K562 (cell line): ENCODE data around the gene CCDC167. TPM values are rescaled to one million over a fixed set of nuclear protein-coding genes. Genes with fewer than 3 reads are reported as not detected.

Experiments used
- ATAC-seq: fragments of 200-7000 bp; cut with Tn5 transposase; 3 replicates; pipeline ENCODE4 v1.9.1; 2020; ENCODE audit warnings: moderate library complexity
- BruUV-seq: library from RNA; stranded (reverse); fragments of 400-500 nt; replicated peaks from 2 replicates; lab custom pipeline; 2021; lab: Mats Ljungman, UMichigan
- CTCF ChIA-PET: fragments of 300-600 bp; formaldehyde crosslinking; extraction: SDS; loops from one replicate; lab custom pipeline; 2021; ENCODE audit warnings: low intra/inter-chr PET ratio; lab: Yijun Ruan, JAX
- POLR2A ChIA-PET: fragments of 300-600, 350-650 bp; sonication (Branson Sonifier 250); formaldehyde crosslinking; extraction: SDS; loops from one replicate; lab custom pipeline; 2021; ENCODE audit warnings: antibody characterized with exemption, inconsistent platforms; lab: Yijun Ruan, JAX
- DNase-seq, 4 experiments: peaks; one replicate each; pipeline versions ENCODE4 v3.0.0 to v3.0.0-alpha.2; 2011 to 2018; ENCODE audit warnings: low spot score in 3 of 4, mixed read lengths in 3 of 4; ENCODE audit errors: extremely low read depth in 1 of 4
- FAIRE-seq: peaks from 2 replicates; lab custom pipeline; 2011; peaks lifted over from hg19 to GRCh38; lab: Jason Lieb, UNC
- H2AFZ ChIP-seq: 2 replicates; pipeline ENCODE4 v1.6.0; 2011; ENCODE audit warnings: low read depth, low read length, control low read depth, inconsistent platforms
- H3K27ac ChIP-seq: fragments of 200-600 bp; 3 replicates; pipeline ENCODE4 v1.8.0; 2011; ENCODE audit warnings: low read depth, mild to moderate bottlenecking, control low read depth, inconsistent platforms, low read length, moderate library complexity, mixed read lengths; ENCODE audit errors: extremely low read depth
- H3K27me3 ChIP-seq, 2 experiments: fragments of 300-600 bp in 1 of 2; 2 replicates in 1 of 2; 3 replicates in 1 of 2; pipeline versions ENCODE4 v1.6.0 to v1.8.0; 2011; ENCODE audit warnings: inconsistent platforms in 2 of 2, low read length in 2 of 2, mild to moderate bottlenecking in 1 of 2, mixed read lengths in 1 of 2, moderate library complexity in 1 of 2; ENCODE audit not compliant: control insufficient read depth in 2 of 2, insufficient read depth in 2 of 2
- H3K36me3 ChIP-seq: fragments of 300-600 bp; 3 replicates; pipeline ENCODE4 v1.8.0; 2011; ENCODE audit warnings: mild to moderate bottlenecking, low read length, inconsistent platforms; ENCODE audit not compliant: control insufficient read depth, insufficient read depth
- H3K4me1 ChIP-seq, 2 experiments: fragments of 200-600 bp in 1 of 2; replicated peaks in 1 of 2; 2 replicates in 1 of 2; 3 replicates in 1 of 2; pipeline versions ENCODE4 v1.5.1 to v1.8.0; 2011; ENCODE audit warnings: inconsistent platforms in 2 of 2, low read length in 2 of 2, mild to moderate bottlenecking in 1 of 2, mixed read lengths in 1 of 2, moderate library complexity in 1 of 2; ENCODE audit not compliant: control insufficient read depth in 2 of 2, insufficient read depth in 2 of 2
- H3K4me2 ChIP-seq: 2 replicates; pipeline ENCODE4 v1.6.1; 2011; ENCODE audit warnings: low read length, control low read depth, inconsistent platforms, mixed read lengths; ENCODE audit not compliant: insufficient read depth
- H3K4me3 ChIP-seq: fragments of 200-600 bp; sonication (generic), shearing (Covaris generic); 2 replicates; pipeline ENCODE4 v1.5.1; 2016; ENCODE audit warnings: control low read depth, inconsistent platforms
- H3K79me2 ChIP-seq: fragments of 200-600 bp; 3 replicates; pipeline ENCODE4 v1.8.0; 2011; ENCODE audit warnings: low read length, inconsistent platforms; ENCODE audit not compliant: control insufficient read depth, insufficient read depth
- H3K9ac ChIP-seq, 2 experiments: 2 replicates each; pipeline versions ENCODE4 v1.6.0 to v1.6.1; 2011; ENCODE audit warnings: low read depth in 2 of 2, low read length in 2 of 2, control low read depth in 1 of 2, inconsistent platforms in 1 of 2, mild to moderate bottlenecking in 1 of 2, mixed read lengths in 1 of 2; ENCODE audit not compliant: insufficient read depth in 1 of 2
- H3K9me1 ChIP-seq: one replicate; pipeline ENCODE4 v1.6.0; 2011; ENCODE audit warnings: inconsistent platforms, mild to moderate bottlenecking, low read length, moderate library complexity; ENCODE audit not compliant: control insufficient read depth, insufficient read depth
- H3K9me3 ChIP-seq: replicated peaks from 2 replicates; pipeline ENCODE4 v1.5.1; 2011; ENCODE audit warnings: low read depth, low read length, inconsistent platforms; ENCODE audit not compliant: control insufficient read depth, insufficient read depth
- H4K20me1 ChIP-seq: replicated peaks from 2 replicates; pipeline ENCODE4 v1.6.1; 2011; ENCODE audit warnings: low read length, inconsistent platforms, mixed read lengths; ENCODE audit not compliant: control insufficient read depth, insufficient read depth
- ADNP ChIP-seq: fragments of 200-800 bp; sonication (Bioruptor generic); IDR thresholded peaks from 2 replicates; pipeline ENCODE4 v1.6.1; 2016; ENCODE audit warnings: missing genetic modification characterization, missing compliant biosample characterization
- ARID4B ChIP-seq: sonication (generic); formaldehyde crosslinking; IDR thresholded peaks from 2 replicates; pipeline ENCODE4 v1.8.0; 2022; ENCODE audit warnings: mild to moderate bottlenecking, missing genetic modification reagents
- ARNT ChIP-seq, 2 experiments: fragments of 450-650 bp; IDR thresholded peaks; 2 replicates each; pipeline ENCODE4 v1.6.1; 2016; ENCODE audit warnings: mild to moderate bottlenecking in 1 of 2
- CBX1 ChIP-seq: sonication (generic); IDR thresholded peaks from 2 replicates; pipeline ENCODE4 v1.6.1; 2016; ENCODE audit warnings: antibody characterized with exemption, low read depth, mild to moderate bottlenecking
- CBX3 ChIP-seq, 2 experiments: IDR thresholded peaks; 1 replicate in 1 of 2; 2 replicates in 1 of 2; pipeline ENCODE4 v1.6.1; 2012; ENCODE audit warnings: inconsistent platforms in 2 of 2, low read length in 2 of 2, borderline replicate concordance in 1 of 2, control low read depth in 1 of 2
- ELF2 ChIP-seq: fragments of 250-450 bp; sonication (Bioruptor Pico); IDR thresholded peaks from 2 replicates; pipeline ENCODE4 v1.5.0; 2021; ENCODE audit warnings: mild to moderate bottlenecking
- NBN ChIP-seq: fragments of 450-650 bp; IDR thresholded peaks from 2 replicates; pipeline ENCODE4 v1.6.1; 2016; ENCODE audit warnings: low read depth, mild to moderate bottlenecking
- PRPF4 ChIP-seq: fragments of 200-400 bp; formaldehyde crosslinking; IDR thresholded peaks from one replicate; pipeline ENCODE4 v1.6.1; 2017; ENCODE audit warnings: low read length, low read depth, mild to moderate bottlenecking; ENCODE audit not compliant: insufficient read depth, poor library complexity, severe bottlenecking
- RBFOX2 ChIP-seq: fragments of 200-400 bp; formaldehyde crosslinking; IDR thresholded peaks from 2 replicates; pipeline ENCODE4 v1.6.1; 2017; ENCODE audit warnings: low read depth, mild to moderate bottlenecking, low read length, moderate library complexity
- TOE1 ChIP-seq, 2 experiments: fragments of 450-650 bp in 1 of 2; sonication (generic) in 1 of 2; formaldehyde crosslinking in 1 of 2; IDR thresholded peaks; 2 replicates each; pipeline versions ENCODE4 v1.7.1 to v1.8.0; 2016 to 2022; ENCODE audit warnings: borderline replicate concordance in 2 of 2, mild to moderate bottlenecking in 2 of 2, antibody characterized with exemption in 1 of 2, inconsistent platforms in 1 of 2, low read depth in 1 of 2, missing genetic modification reagents in 1 of 2, moderate library complexity in 1 of 2
- U2AF1 ChIP-seq: fragments of 200-400 bp; formaldehyde crosslinking; optimal IDR thresholded peaks from 2 replicates; pipeline ENCODE3; 2017; ENCODE audit warnings: mild to moderate bottlenecking, low read depth, low read length, moderate library complexity
- ZBTB43 ChIP-seq: sonication (generic); formaldehyde crosslinking; IDR thresholded peaks from 2 replicates; pipeline ENCODE4 v1.8.0; 2023; ENCODE audit warnings: mild to moderate bottlenecking, missing genetic modification reagents
- ZNF77 ChIP-seq: fragments of 250-450 bp; sonication (Bioruptor Pico); IDR thresholded peaks from 2 replicates; pipeline ENCODE4 v1.5.0; 2020
- WGBS: fragments of 100-300 bp; shearing (Covaris generic); methylation state at CpG from one replicate; pipeline ENCODE4 v1.1.6; 2016; ENCODE audit warnings: low coverage, mixed read lengths; ENCODE audit not compliant: insufficient coverage; ENCODE audit errors: missing lambda C conversion rate; 5-methylcytosine and 5-hydroxymethylcytosine counted together
- in situ Hi-C: fragments of 300-500 bp; cut with MboI; formaldehyde crosslinking; loops from 4 replicates; pipeline ENCODE4 v1.15.0; 2018; ENCODE audit warnings: inconsistent platforms, mixed read lengths
- intact Hi-C: fragments of 100-400 bp; cut with micrococcal nuclease; formaldehyde crosslinking; loops from 2 replicates; pipeline ENCODE4 v1.14.2; 2022
- polyA plus RNA-seq, 8 experiments: library from polyadenylated mRNA; depleted of rRNA in 4 of 8; stranded (reverse) in 5 of 8; unstranded in 3 of 8; fragments of >200 nt; fragmentation: Nextera tagmentation in 2 of 8; fragmentation: Illumina TruSeq in 1 of 8; extraction: Ambion mirVana in 2 of 8; extraction: Trizol in 1 of 8; gene quantifications; 2 replicates each; pipeline versions ENCODE4 v1.2.1 to v1.2.3, GENCODE V29; 2011 to 2014; ENCODE audit warnings: inconsistent platforms in 1 of 8, missing spikeins in 1 of 8
- total RNA-seq, 7 experiments: library from RNA; depleted of rRNA in 6 of 7; stranded (reverse); fragments of >200 nt in 6 of 7; fragmentation: Illumina TruSeq in 2 of 7; extraction: Trizol in 2 of 7; gene quantifications; 2 replicates each; pipeline versions ENCODE4 v1.2.1 to v1.2.3, GENCODE V29; 2011 to 2021; ENCODE audit warnings: low replicate concordance in 1 of 7

The CCDC167 gene
- total and polyA plus RNA-seq, 9 of the 15 experiments (the other 6 are each of a cell fraction or from before 2014, with no cell fraction given): 26.0 to 114 (median 45.2) TPM

- no peak for TF ChIP-seq PRPF4
Measured at GRCh38 chr6:37535428-37535758, 35.7 kb upstream of the CCDC167 start (continued).

GRCh38 chr6:37534893-37535292 is 35.2 kb upstream of the CCDC167 start:
- H3K9ac ChIP-seq: no peak overlapping the region
- ATAC-seq (no peak), FAIRE-seq (no peak)

More at GRCh38 chr6:37534893-37535292, 35.2 kb upstream of the CCDC167 start:
- Histone ChIP-seq H3K36me3 (no peaks in the 10 kb centered on the region), H3K79me2 (no peaks in the 10 kb centered on the region), H3K4me1 (peaks cover 2 to 20% of the 10 kb centered on the region in 2 experiments; a peak in 3 of 5 replicates), H3K9me3 (no peaks in the 10 kb centered on the region), H3K4me3 (no peak overlapping the region), H2AFZ (no peak overlapping the region), H3K27ac (no peak overlapping the region), H3K9me1 (no peaks in the 10 kb centered on the region), H4K20me1 (peaks cover 23% of the 10 kb centered on the region; the same call in 1 of the 2 replicates), H3K4me2 (no peak overlapping the region), H3K27me3 (peaks cover 51 to 94% of the 10 kb centered on the region in 2 experiments)
- intact Hi-C loops: no loop called here
- 4% methylated on average over 2 of the region's 2 CpGs for WGBS
- in situ Hi-C loops: no loop called here
- no TSS peak for BruUV-seq
- CTCF ChIA-PET: interaction anchor here (0.6 kb wide), 1 partner anchor 210 kb away, joined by 6 read pairs; no protein-coding TSS in a partner anchor
- no peak for DNase-seq
- POLR2A ChIA-PET: interaction anchor here (1.0 to 2.7 kb wide), 3 partner anchors 11 to 39 kb away, joined by 3 to 6 read pairs (median 6); no protein-coding TSS in a partner anchor
- TF ChIP-seq ZNF77 (no peak), CBX3 (IDR thresholded peaks at IDR 0.05; ENCODE audit: borderline replicate concordance in 1 of 2, low read length in 2 of 2) (no peak), NBN (no peak), ELF2 (CRISPR knock-in tag) (no peak), CBX1 (no peak), ZBTB43 (CRISPR knock-in tag) (no peak), ADNP (no peak), TOE1 (IDR thresholded peaks at IDR 0.05; ENCODE audit: borderline replicate concordance) (no peak), TOE1 (CRISPR knock-in tag; IDR thresholded peaks at IDR 0.05; ENCODE audit: borderline replicate concordance, low read depth) (no peak), ARNT (IDR thresholded peaks at IDR 0.05) (no peak), RBFOX2 (no peak), U2AF1 (no peak), ARID4B (no peak)
- TF ChIP-seq, all 486 proteins: peak for 0
